ENCODE results near the gene FRK. TPM values are rescaled to one million over a fixed set of nuclear protein-coding genes. Genes with fewer than 3 reads are reported as not detected.

The FRK gene
- total RNA-seq, 1 donor from 2014 or later: 8.4 TPM

DNA sequence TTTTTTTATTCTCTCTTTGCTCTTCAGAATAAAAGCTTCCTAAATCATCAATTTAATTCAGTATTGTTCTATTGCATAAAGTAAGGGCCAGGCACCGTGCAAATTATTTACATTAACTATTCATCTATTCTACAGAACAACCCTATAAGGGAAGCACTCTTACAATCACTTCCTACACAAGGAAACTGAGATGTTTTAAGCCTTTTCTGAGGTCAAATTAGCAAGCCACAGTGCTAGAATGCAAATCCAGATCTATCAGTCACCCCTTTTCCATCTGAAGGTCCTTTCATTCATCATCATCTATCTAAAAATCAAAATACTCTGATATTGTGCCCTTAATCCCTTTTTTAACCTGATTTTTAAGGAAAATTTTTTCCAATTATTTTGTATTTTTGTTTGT, 31.2 kb downstream of the FRK start:
- no peak for DNase-seq (ENCODE audit: low spot score in 2 of 2)
- H3K4me1 ChIP-seq: peaks cover 6 to 43% of the 10 kb centered on the region in 2 donors
- peak overlapping the region; percentile 46 to 60 for H3K27ac ChIP-seq
- no peaks in the 10 kb centered on the region for H3K27me3 ChIP-seq
- H3K9me3 ChIP-seq: no peaks in the 10 kb centered on the region
- intact Hi-C loops (cut with DNase I): no loop called here
- no peak overlapping the region for H3K4me3 ChIP-seq
- no peak for TF ChIP-seq CTCF (IDR thresholded peaks at IDR 0.05)
- no peaks in the 10 kb centered on the region for H3K36me3 ChIP-seq

DNA sequence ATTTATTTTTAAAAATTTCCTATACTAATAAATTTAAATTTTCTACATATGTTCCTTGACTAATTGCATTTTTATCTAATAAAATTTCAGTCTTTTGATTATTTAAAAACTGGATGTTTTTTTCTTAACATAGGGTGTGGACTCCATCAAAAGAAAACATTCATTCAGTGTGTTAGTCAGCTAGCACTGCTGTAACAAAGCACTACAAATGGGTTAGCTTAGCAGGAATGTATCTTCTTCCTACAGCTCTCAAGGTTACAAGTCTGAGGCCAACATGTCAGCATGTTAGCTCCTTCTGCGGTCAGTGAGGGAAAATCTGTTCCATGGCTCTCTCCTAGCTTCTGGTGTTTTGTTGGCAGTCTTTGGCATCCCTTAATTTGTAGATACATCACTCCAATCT, 32.5 kb downstream of the FRK start:
- intact Hi-C loops (cut with DNase I): no loop called here
- Histone ChIP-seq H3K4me3 (no peak overlapping the region), H3K4me1 (peaks cover 6 to 31% of the 10 kb centered on the region in 2 donors), H3K27ac (peak overlapping the region; percentile 26 to 45), H3K36me3 (no peaks in the 10 kb centered on the region), H3K9me3 (no peaks in the 10 kb centered on the region), H3K27me3 (no peaks in the 10 kb centered on the region)
- no peak for DNase-seq (ENCODE audit: low spot score in 2 of 2)
- no peak for TF ChIP-seq CTCF (IDR thresholded peaks at IDR 0.05)

DNA sequence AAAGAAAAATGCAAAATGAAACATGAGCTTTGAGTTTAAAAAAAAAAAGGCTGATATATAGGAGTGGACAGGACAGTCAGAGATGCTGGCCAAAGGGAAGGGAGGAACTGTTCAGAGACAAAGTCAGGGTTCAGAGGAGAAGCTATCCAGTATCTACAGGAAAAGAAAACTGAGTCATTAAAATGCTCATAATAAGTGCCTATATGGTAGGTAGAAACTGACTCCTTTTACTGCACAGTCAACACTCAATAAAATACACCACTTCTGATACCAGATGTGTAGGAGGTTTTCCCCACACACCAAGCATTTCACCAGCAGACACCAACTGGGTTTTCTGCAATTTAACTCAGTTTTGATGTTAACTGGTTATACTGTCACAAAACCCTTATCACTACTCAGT, 32.9 kb downstream of the FRK start:
- H3K27me3 ChIP-seq: no peaks in the 10 kb centered on the region
- peak overlapping the region; percentile 28 to 45 for H3K27ac ChIP-seq
- no peak overlapping the region for H3K4me3 ChIP-seq
- H3K9me3 ChIP-seq: no peaks in the 10 kb centered on the region
- intact Hi-C loops (cut with DNase I): no loop called here
- H3K36me3 ChIP-seq: no peaks in the 10 kb centered on the region
- no peak for DNase-seq (ENCODE audit: low spot score in 2 of 2)
- H3K4me1 ChIP-seq: peaks cover 6 to 27% of the 10 kb centered on the region in 2 donors
- no peak for TF ChIP-seq CTCF (IDR thresholded peaks at IDR 0.05)

GRCh38 chr6:116025405-116025804, 35.3 kb downstream of the FRK start:
- Histone ChIP-seq H3K4me3 (no peak overlapping the region), H3K36me3 (no peaks in the 10 kb centered on the region), H3K9me3 (no peaks in the 10 kb centered on the region), H3K4me1 (peaks cover 3 to 11% of the 10 kb centered on the region in 2 donors), H3K27me3 (no peaks in the 10 kb centered on the region), H3K27ac (peak overlapping the region in 1 of 2 donors; percentile 45)
- no peak for TF ChIP-seq CTCF (IDR thresholded peaks at IDR 0.05)
- no peak for DNase-seq (ENCODE audit: low spot score in 2 of 2)
- intact Hi-C loops (cut with DNase I): no loop called here

DNA sequence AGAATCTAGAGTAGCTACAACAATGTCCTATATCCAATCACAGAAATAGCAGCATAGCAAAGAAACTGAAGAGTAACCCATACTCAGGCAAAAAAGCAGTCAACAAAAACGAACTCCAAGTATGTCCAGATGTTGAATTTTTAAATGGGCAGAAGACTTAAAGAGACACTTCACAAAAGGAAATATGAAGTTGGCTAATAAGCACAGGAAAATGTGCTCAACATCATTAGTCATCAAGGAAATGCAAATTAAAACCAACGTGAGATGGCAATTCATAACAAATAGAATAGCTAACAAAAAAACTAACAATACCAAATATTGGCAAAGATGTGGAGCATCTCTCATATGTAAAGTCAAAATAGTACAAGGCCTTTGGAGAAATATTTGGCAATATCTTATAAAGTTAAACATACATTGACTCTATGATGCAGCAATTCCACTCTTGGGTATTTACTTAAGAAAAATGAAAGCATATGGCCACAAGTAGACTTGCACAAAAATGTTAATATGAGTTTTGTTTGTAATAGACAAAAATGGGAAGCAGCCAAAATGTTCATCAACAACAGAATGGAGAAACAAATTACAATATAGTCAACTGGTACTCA, 37.7 kb downstream of the FRK start:
- no peaks in the 10 kb centered on the region for H3K27me3 ChIP-seq
- peaks cover 0 to 5% of the 10 kb centered on the region in 2 donors for H3K4me1 ChIP-seq
- H3K4me3 ChIP-seq: no peak overlapping the region
- DNase-seq (ENCODE audit: low spot score in 2 of 2): no peak
- intact Hi-C loops (cut with DNase I): no loop called here
- no peak for TF ChIP-seq CTCF (IDR thresholded peaks at IDR 0.05)
- no peak overlapping the region for H3K27ac ChIP-seq
- no peaks in the 10 kb centered on the region for H3K36me3 ChIP-seq
- no peaks in the 10 kb centered on the region for H3K9me3 ChIP-seq

DNA sequence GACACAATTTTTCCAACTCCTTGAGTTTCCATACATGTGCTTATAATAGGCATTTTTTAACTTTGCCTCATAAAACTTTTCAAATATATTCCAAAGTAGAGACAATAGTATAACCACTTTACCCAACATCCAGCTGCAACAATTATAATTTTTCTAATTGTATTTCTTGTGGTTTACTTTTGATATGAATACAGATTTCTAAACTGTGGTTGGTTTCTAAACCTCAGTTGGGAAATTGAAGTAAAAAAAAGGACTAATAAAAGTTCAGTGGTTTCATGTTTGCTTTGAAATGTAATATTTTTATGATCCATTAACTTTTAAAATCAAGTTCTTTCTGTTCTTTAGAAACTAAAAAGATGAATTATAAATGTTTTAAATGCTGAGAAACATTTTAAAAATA, 40.0 kb downstream of the FRK start:
- intact Hi-C loops (cut with DNase I): no loop called here

More for the DNA sequence above, 40.0 kb downstream of the FRK start:
- Histone ChIP-seq H3K4me3 (no peak overlapping the region), H3K27me3 (no peaks in the 10 kb centered on the region), H3K36me3 (no peaks in the 10 kb centered on the region), H3K9me3 (no peaks in the 10 kb centered on the region), H3K27ac (no peak overlapping the region), H3K4me1 (peaks cover 7 to 13% of the 10 kb centered on the region in 2 donors)
- TF ChIP-seq CTCF (IDR thresholded peaks at IDR 0.05): no peak
- no peak for DNase-seq (ENCODE audit: low spot score in 2 of 2)
